ENCODE measurements around the gene MCRIP2. TPM values are rescaled to one million over a fixed set of nuclear protein-coding genes. Genes with fewer than 3 reads are reported as not detected.

Gene MCRIP2
- total and polyA plus RNA-seq, 9 of the 15 experiments (the other 6 are each of a cell fraction or from before 2014, with no cell fraction given) = 0.80 to 120 (median 35.2) TPM

DNA sequence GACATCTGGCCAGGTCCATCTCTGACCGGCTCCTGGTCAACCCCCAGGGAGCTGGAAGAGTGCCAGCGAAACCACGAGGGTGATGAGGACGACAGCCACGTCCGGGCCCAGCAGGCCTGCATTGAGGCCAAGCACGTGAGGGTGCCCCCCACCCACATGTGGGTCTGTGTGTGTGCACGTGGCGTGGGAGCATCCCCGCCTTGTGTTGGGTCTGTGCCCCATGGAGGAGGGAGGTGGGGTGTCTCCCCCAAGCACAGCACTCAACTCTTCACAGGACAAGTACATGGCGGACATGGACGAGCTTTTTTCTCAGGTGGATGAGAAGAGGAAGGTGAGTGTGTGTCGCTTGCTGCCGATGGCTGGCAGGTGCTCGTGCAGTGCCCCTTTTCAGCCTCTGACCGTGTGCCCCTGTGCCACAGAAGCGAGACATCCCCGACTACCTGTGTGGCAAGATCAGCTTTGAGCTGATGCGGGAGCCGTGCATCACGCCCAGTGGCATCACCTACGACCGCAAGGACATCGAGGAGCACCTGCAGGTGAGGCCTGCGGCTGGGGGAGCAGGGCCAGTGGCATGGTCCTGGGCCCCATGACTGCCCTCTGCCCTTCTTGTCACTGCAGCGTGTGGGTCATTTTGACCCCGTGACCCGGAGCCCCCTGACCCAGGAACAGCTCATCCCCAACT, 40.3 kb downstream of the MCRIP2 start (continued):
- TF ChIP-seq, protein P1, sequence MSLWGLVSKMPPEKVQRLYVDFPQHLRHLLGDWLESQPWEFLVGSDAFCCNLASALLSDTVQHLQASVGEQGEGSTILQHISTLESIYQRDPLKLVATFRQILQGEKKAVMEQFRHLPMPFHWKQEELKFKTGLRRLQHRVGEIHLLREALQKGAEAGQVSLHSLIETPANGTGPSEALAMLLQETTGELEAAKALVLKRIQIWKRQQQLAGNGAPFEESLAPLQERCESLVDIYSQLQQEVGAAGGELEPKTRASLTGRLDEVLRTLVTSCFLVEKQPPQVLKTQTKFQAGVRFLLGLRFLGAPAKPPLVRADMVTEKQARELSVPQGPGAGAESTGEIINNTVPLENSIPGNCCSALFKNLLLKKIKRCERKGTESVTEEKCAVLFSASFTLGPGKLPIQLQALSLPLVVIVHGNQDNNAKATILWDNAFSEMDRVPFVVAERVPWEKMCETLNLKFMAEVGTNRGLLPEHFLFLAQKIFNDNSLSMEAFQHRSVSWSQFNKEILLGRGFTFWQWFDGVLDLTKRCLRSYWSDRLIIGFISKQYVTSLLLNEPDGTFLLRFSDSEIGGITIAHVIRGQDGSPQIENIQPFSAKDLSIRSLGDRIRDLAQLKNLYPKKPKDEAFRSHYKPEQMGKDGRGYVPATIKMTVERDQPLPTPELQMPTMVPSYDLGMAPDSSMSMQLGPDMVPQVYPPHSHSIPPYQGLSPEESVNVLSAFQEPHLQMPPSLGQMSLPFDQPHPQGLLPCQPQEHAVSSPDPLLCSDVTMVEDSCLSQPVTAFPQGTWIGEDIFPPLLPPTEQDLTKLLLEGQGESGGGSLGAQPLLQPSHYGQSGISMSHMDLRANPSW (CRISPR knock-in tag; IDR thresholded peaks at IDR 0.05) = 0 out of 2 replicates have a peak, but pooled peaks have one; percentile 57
- TF ChIP-seq RAD21 (CRISPR knock-in tag; conservative IDR thresholded peaks at IDR 0.05 in 1 of 2, IDR thresholded peaks at IDR 0.05 in 1 of 2) (no peak), MYNN (IDR thresholded peaks at IDR 0.05) (peak; percentile 3; the same call in 1 of the 2 replicates), MYNN (CRISPR knock-in tag; IDR thresholded peaks at IDR 0.05) (no peak), CBFB (CRISPR knock-in tag; IDR thresholded peaks at IDR 0.05) (peak; percentile 45; the same call in 1 of the 2 replicates), FOXP1 (CRISPR knock-in tag; IDR thresholded peaks at IDR 0.05) (peak; percentile 42), RCOR1 (IDR thresholded peaks at IDR 0.05; ENCODE audit: borderline replicate concordance in 1 of 2, low read depth in 2 of 2, low read length in 2 of 2) (0 out of 4 replicates have a peak, but pooled peaks of 1 of the 2 experiments have one; percentile 45), BRCA1 (IDR thresholded peaks at IDR 0.05) (no peak), BRCA1 (CRISPR knock-in tag; IDR thresholded peaks at IDR 0.05) (0 out of 2 replicates have a peak, but pooled peaks have one; percentile 66), MBD2 (IDR thresholded peaks at IDR 0.05; ENCODE audit: borderline replicate concordance, low read depth) (no peak), SP1 (CRISPR knock-in tag; IDR thresholded peaks at IDR 0.05) (0 out of 2 replicates have a peak, but pooled peaks have one; percentile 16), ESRRB (CRISPR knock-in tag; IDR thresholded peaks at IDR 0.05; ENCODE audit: borderline replicate concordance) (no peak), MTA3 (IDR thresholded peaks at IDR 0.05; ENCODE audit: borderline replicate concordance) (0 out of 2 replicates have a peak, but pooled peaks have one; percentile 31), MYC (IDR thresholded peaks at IDR 0.05; ENCODE audit: low read depth, low read length) (peak; percentile 90), MYC (CRISPR knock-in tag; IDR thresholded peaks at IDR 0.05; ENCODE audit: borderline replicate concordance, low read depth) (no peak), NFIX (CRISPR knock-in tag; IDR thresholded peaks at IDR 0.05; ENCODE audit: low read depth) (peak; percentile 4; the same call in 1 of the 2 replicates), DPF2 (IDR thresholded peaks at IDR 0.05) (peak; percentile 33; the same call in 1 of the 2 replicates), CBX3 (IDR thresholded peaks at IDR 0.05; ENCODE audit: borderline replicate concordance in 1 of 2, low read length in 2 of 2) (peak in 1 of 2 experiments; percentile 80; a peak in 1 of 3 replicates)
- TF ChIP-seq, protein P2, sequence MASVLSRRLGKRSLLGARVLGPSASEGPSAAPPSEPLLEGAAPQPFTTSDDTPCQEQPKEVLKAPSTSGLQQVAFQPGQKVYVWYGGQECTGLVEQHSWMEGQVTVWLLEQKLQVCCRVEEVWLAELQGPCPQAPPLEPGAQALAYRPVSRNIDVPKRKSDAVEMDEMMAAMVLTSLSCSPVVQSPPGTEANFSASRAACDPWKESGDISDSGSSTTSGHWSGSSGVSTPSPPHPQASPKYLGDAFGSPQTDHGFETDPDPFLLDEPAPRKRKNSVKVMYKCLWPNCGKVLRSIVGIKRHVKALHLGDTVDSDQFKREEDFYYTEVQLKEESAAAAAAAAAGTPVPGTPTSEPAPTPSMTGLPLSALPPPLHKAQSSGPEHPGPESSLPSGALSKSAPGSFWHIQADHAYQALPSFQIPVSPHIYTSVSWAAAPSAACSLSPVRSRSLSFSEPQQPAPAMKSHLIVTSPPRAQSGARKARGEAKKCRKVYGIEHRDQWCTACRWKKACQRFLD (CRISPR knock-in tag; IDR thresholded peaks at IDR 0.05) = peak; percentile 76; the same call in 1 of the 2 replicates
- TF ChIP-seq, protein P3, sequence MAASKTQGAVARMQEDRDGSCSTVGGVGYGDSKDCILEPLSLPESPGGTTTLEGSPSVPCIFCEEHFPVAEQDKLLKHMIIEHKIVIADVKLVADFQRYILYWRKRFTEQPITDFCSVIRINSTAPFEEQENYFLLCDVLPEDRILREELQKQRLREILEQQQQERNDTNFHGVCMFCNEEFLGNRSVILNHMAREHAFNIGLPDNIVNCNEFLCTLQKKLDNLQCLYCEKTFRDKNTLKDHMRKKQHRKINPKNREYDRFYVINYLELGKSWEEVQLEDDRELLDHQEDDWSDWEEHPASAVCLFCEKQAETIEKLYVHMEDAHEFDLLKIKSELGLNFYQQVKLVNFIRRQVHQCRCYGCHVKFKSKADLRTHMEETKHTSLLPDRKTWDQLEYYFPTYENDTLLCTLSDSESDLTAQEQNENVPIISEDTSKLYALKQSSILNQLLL (CRISPR knock-in tag; IDR thresholded peaks at IDR 0.05; ENCODE audit: borderline replicate concordance) = no peak
- TF ChIP-seq, protein P4, sequence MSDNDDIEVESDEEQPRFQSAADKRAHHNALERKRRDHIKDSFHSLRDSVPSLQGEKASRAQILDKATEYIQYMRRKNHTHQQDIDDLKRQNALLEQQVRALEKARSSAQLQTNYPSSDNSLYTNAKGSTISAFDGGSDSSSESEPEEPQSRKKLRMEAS (CRISPR knock-in tag; IDR thresholded peaks at IDR 0.05) = peak; percentile 93
